ENCODE measurements around the gene NEGR1.

DNA sequence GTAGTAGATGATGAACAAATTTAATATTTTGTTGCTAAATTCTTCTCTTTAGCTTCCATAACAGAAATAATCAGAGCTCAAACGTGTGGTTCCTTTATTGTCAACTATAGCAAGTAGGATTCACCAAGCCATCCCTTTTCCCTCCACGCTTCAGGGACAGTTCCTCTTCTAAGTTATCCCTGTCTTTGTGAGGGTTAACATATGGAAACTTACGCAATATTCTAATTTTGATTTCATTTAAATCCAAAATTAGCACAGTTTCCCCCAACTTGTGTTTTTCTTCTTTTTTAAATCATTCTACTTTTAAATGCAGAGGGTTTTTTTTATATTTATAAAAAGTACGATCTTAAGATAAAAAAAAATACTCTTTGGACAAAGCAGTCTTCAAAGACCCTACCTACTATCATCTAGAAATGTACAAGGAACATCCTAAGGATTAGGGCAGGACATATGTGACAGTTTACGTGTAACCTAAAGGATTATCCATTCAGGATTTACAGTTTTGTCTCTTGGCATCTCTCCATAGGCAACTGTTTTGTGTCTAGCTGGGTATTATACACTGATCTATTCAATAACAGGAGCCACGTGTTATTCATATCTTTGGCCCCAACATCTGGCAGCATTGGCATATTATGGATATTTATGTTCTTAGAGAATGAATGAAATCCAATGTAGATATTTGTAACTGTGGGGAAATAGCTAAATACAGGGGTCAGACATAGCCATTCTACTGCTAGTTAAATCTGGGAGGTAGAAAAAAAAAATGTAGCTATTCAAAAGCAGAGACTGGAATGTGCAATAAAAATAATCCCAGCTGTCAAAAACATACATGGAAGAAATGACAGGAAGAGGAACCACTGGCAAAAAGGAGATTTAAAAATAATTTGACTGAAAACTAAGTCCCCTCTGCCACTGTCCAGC, 272.9 kb downstream of the NEGR1 start:
- TF ChIP-seq CTCF (IDR thresholded peaks at IDR 0.05 in 2 of 3, conservative IDR thresholded peaks at IDR 0.05 in 1 of 3; ENCODE audit: borderline replicate concordance in 1 of 3, insufficient read depth in 1 of 3, low read depth in 2 of 3, low read length in 2 of 3), result no peak
- TF ChIP-seq EZH2phosphoT487 (IDR thresholded peaks at IDR 0.05; ENCODE audit: borderline replicate concordance), result no peak
- no peak for TF ChIP-seq POLR2AphosphoS5 (IDR thresholded peaks at IDR 0.05; ENCODE audit: low read depth, low read length)
